HL-60 (cell line): ENCODE results near the gene ADAM22.

Experiments used
- GABPA ChIP-seq: IDR thresholded peaks from 2 replicates; pipeline ENCODE4 v1.6.1; 2012; ENCODE audit warnings: low read depth
- POLR2AphosphoS5 ChIP-seq: IDR thresholded peaks from 2 replicates; pipeline ENCODE4 v1.6.1; 2012; ENCODE audit warnings: low read depth
- TF ChIP-seq, protein P1 (sequence below): IDR thresholded peaks from one replicate; pipeline ENCODE4 v1.5.1; 2011; ENCODE audit warnings: low read length, control low read depth, inconsistent platforms; ENCODE audit not compliant: insufficient read depth

DNA sequence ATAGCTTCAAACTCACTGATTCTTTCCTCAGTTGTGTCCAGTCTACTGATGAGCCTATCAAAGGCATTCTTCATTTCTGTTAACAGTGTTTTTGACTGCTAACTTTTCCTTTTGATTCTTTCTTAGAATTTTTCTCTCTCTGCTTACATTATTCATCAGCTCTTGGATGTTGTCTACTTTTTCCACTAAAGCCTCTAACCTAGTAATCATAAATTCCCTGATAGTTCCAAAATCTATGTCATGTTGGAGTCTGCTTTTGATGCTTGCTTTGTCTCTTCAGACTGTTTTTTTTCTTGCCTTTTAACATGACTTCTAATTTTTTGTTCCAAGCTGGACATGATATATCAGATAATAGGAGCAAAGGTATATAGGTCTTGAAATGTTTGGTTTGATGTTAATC lies 78.0 kb downstream of the ADAM22 start:
- TF ChIP-seq, protein P1, sequence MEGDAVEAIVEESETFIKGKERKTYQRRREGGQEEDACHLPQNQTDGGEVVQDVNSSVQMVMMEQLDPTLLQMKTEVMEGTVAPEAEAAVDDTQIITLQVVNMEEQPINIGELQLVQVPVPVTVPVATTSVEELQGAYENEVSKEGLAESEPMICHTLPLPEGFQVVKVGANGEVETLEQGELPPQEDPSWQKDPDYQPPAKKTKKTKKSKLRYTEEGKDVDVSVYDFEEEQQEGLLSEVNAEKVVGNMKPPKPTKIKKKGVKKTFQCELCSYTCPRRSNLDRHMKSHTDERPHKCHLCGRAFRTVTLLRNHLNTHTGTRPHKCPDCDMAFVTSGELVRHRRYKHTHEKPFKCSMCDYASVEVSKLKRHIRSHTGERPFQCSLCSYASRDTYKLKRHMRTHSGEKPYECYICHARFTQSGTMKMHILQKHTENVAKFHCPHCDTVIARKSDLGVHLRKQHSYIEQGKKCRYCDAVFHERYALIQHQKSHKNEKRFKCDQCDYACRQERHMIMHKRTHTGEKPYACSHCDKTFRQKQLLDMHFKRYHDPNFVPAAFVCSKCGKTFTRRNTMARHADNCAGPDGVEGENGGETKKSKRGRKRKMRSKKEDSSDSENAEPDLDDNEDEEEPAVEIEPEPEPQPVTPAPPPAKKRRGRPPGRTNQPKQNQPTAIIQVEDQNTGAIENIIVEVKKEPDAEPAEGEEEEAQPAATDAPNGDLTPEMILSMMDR, result no peak
- TF ChIP-seq GABPA (no peak), POLR2AphosphoS5 (no peak)
